ENCODE results near the gene N4BP2L2.
A peak's percentile ranks its signal among the peaks of the same experiment; 100 is the strongest.

N4BP2L2 gene

GRCh38 chr13:32426191-32426989, 112.2 kb downstream of the N4BP2L2 start:
- DNase-seq (ENCODE audit: low spot score), result peak; percentile 60

DNA sequence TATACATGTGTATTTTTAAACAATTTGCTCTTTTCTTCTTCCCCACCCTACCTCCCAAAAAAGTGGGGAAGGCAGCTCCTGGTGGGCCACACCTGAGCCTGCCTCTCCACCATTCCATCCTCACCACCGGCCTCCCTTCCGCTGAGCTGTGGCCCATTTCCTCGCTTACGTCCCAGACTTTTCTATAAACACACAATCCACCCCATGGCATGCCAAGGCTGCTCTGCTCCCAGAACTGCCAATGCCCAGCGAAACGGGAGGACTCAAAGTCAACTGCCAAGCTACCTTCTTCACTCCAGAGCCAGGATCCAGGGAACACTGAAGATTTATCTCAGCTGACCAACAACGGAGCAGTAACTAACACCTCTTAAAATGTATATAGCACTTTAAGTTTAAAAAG, 113.4 kb downstream of the N4BP2L2 start:
- DNase-seq (ENCODE audit: low spot score), result no peak

- DNase-seq (ENCODE audit: low spot score), result no peak
Measured at GRCh38 chr13:32423592-32423991, 115.0 kb downstream of the N4BP2L2 start.

- no peak for DNase-seq (ENCODE audit: low spot score)
Measured at GRCh38 chr13:32419862-32420261, 118.7 kb downstream of the N4BP2L2 start.

- DNase-seq (ENCODE audit: low spot score), result no peak
Measured at GRCh38 chr13:32417995-32418394, 120.6 kb downstream of the N4BP2L2 start.

DNA sequence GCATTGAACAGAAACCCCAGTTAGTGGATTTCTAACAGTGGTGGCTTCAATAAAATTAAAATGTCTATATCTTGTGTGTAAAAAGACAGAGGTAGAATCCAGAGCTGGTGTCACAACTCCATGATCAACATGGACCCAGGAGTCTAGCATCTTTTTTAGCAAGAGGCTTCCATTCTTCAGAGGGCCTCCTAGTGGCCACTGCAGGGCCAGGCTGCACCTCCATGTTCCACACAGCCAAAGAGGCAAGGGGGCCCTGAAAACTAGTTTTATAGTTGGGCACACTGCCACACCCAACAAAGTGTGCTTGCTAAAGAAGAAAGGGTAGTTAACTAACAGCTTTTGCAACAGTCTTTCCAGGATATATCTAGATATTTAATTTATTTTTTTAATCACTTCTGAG, 123.6 kb downstream of the N4BP2L2 start:
- no peak for DNase-seq (ENCODE audit: low spot score)

DNA sequence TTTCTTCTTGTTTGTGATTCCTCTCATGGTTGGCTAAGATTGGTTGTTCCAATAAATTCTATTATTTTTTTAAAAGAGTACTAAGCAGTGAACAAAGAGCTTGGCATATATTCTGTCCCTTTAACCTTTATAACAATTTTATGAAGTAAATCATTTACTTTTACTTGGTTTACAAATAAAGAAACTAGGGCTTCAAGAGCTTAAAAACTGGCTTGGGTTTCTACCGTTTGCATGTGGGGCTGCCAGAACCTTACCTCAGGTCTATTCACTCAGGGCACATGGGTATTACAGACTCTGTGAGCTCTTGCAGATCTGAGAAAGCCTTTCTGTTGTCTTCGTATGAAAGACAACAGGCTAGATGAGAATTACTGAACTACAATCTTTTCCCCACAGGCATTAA, 124.0 kb downstream of the N4BP2L2 start:
- DNase-seq (ENCODE audit: low spot score), result peak; percentile 21

DNA sequence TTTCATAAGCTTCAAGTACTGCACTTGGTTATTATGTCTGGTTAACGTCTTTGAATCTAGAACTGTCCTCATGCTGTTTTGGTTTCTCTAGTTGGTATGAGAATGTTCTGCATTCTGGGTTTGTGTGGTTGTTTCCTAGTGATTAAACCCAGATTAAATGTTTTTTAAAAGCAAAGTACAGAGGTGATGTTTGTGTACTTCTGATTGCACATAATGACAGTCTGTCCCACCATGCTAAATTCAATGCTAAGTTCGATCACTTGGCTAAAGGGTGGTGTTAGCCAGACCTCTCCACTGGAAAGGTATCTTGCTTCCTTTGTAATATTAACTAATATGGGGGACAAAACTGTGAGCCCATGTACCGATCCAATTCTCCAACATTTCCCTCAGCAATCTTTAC, 125.3 kb downstream of the N4BP2L2 start:
- no peak for DNase-seq (ENCODE audit: low spot score)

DNA sequence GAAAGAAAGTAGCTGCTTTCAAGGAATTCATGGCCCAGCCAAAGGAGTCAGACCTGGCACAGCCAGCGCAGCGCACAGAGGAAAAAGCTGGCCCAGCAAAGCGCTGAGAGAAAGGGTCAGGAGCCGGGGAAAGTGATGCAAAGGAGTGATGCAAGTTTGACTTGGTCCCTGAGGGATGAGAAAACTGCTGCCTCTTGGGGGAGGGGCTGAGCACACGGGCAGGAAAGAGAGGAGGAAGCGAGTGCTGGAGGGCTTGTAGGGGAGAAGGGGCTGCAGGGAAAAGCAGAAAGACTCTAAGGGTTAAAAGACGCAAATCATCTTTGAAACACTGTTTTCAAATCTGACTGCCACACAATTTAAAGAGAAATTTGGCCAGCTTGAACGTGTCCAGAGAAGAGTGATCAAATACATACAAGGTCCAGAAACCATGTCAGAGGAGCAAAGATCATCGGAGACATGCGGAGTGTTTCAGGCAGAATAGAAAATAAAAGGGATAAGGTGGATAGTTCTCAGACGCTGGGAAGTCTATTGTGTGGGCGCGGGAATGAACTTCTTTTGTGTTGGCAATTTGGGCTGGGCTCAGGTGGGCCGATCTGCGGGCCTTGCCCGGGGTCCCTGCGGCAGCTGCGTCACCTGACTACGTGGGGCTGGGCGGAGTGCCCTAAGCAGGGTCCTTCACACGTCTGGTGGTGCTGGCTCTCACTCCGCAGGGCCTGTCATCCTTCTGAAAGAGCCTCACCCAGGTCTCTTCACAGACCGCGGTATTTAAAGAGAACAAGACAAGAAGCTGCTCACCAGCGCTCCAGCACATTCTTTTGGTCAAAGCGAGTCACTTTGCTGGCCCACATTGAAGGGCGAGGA, 128.8 kb downstream of the N4BP2L2 start:
- DNase-seq (ENCODE audit: low spot score), result peak; percentile 32

DNA sequence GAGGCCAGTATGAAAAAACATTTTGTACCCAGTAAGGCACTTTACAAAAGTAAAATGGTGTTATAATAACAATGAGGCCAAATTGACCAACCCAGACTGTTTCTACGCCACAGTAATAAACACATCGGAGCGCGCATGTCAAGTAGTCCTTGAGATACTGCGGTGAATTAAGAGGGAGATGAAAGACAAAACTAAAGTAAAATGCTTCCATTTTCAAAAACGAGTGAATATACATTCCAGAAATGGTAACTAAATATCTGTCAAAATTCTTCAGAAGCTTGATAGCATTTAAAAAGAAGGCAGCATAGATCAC, 129.6 kb downstream of the N4BP2L2 start:
- DNase-seq (ENCODE audit: low spot score), result no peak

DNA sequence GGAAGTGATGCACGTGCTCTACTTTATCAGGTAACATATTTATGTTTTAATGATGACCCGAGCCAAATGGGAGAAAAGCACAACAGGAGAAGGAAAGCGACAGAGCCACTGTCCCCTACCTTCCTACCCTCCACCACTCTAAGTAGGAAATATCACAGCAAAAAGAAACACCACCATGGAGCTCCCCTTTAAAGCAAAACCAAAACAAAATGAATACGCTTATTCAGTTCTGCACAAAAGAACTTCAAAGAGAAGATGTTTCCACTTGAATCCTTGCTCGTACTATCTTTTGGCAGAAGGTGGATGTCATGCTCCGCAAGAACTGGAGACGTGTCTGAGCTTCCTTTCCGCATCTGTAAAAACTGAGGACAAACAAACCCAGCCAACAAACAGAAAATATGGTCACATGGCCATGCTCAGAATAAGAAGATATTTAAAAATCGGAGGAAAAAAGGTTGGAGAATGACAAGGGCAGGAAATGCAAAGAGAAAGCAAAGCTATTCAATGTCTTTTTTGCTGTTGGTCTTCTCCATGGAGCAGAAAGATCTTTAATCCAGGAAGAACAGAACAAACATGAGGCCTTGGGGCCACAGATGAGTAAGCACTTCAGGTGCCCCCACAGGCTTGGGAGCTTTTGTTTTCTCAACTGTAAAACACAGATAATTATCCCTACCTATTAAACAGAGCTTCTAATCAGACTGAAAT, 130.1 kb downstream of the N4BP2L2 start:
- DNase-seq (ENCODE audit: low spot score), result no peak

GRCh38 chr13:32407854-32408253, 130.7 kb downstream of the N4BP2L2 start:
- DNase-seq (ENCODE audit: low spot score), result no peak

DNA sequence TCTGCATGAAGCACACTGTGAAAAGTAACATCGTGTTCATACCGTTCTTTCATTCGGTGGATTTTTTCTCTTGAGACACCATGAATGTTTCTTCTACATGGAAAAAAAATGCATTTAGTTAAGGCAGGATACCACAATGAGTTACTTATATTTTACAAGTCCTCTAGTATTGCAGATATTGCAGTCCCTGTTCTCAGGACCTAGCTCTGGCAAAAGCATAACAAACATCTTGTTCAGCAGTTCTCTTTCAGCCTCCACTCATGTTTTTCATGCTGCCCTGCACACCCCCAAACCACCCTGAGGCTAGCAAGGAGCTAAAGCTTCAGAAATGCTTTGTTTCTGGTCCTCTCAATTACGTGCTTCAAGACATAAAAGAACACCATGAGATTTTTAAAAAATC, 135.5 kb downstream of the N4BP2L2 start:
- DNase-seq (ENCODE audit: low spot score), result no peak

DNA sequence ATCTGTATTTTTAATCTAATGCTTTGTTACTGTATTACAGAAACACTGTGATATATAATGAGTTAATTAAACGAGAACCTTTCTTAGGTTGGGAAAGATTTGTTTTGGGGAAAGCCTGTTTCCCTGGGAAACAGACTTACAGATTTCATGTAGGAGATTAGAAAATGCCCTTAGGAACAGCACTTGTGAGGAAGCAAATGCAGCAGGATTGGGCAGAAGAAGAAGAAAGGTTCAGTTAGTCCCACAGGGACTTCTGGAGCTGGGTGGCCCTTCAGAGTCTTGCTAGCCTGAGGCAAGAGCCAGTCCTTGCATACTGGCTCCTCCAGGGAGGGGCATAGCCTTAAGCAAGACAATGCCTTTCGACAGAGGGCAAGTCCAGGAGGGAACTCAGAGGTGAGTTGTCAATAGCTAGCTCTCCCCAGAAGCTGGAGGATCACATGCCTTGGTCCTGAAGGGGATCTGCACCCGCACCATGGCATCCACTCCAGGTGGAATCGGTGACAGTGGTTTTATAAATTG, 147.4 kb downstream of the N4BP2L2 start:
- DNase-seq (ENCODE audit: low spot score), result no peak

DNA sequence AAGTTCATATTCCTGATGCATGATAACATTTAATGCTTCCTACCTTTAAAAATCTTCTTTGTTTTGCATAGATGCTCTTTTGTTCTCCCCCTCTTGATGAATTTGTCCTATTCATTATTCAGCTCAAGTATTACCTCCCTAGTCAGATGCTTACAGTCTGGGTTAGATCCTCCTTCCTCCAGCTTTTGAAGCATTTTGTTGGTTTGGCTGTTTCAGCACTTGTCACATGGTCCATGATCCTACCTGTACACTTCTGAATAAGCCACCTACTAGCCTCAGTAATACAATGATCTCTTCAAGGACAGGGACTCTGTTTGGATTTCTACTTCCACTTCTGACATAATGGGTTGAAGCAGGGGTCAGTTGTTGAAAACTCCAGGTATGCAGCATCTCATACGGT, 148.1 kb downstream of the N4BP2L2 start:
- no peak for DNase-seq (ENCODE audit: low spot score)

GRCh38 chr13:32390048-32390447, 148.5 kb downstream of the N4BP2L2 start:
- no peak for DNase-seq (ENCODE audit: low spot score)

DNA sequence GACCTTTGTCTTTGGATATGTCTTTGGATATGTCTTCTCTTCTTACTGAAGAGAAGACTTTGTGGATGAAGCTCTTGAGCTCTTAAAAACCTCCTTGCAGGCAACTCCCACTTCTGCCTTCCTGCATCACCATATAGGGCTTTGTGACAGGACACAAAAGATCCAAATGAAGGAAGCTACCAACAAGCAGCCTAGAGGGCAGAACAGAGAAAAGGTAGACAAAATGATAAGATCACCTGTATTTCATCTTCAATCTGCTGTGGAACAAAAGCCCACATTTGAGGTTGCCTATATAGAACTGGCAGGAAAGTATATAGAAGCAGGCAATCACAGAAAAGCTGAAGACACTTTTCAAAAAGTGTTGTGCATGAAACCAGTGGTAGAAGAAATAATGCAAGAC, 153.2 kb downstream of the N4BP2L2 start:
- no peak for DNase-seq (ENCODE audit: low spot score)

- DNase-seq (ENCODE audit: low spot score), result no peak
Measured at GRCh38 chr13:32384702-32385101, 153.9 kb downstream of the N4BP2L2 start.

- no peak for DNase-seq (ENCODE audit: low spot score)
Measured at GRCh38 chr13:32383836-32384618, 154.6 kb downstream of the N4BP2L2 start.
